ENCODE measurements around the gene PMVK.
A peak's percentile ranks its signal among the peaks of the same experiment; 100 is the strongest.

PMVK gene

DNA sequence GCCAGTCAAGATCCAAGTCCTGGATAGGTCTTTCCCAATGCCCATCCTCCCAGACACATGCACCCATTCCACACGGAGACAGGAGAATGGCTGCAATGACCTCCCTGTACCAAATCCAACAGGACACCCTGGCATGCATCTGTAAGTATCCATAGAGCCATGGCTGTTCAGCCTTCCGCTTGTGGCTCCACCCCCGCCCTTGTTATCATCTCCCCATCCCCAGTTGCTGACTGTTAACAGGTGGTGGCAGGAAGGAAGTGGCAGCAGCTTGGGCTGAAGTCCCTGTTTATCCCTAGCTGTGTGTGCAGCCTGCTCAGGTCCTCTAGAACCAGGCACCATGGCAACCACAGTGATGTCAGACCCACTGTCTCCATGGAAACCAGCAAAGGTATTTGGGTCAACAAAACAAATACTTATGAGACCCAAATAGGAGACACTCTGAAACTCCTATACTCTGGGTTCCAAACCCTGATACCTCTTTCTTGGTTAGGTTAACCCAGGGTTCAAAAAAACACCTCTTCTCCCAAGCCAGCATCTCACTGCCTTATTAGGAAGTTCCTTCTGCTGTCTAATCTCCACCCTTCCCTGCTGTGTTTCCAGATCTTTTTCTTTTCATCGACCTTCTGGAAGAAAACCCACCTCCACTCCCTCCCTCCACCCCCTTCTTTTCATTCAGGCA lies 18.7 kb upstream of the PMVK start:
- peak; percentile 66 for FAIRE-seq
- DNase-seq (ENCODE audit: insufficient read length, low spot score): peak; percentile 56
- TF ChIP-seq PAX5 (IDR thresholded peaks at IDR 0.05; ENCODE audit: insufficient read depth, low read length, severe bottlenecking): no peak
- TF ChIP-seq POLR2AphosphoS5 (IDR thresholded peaks at IDR 0.05; ENCODE audit: low read depth, low read length): no peak
- peak; percentile 69 for TF ChIP-seq SPI1 (IDR thresholded peaks at IDR 0.05; ENCODE audit: low read depth, low read length)
- no peak for TF ChIP-seq TAF1 (IDR thresholded peaks at IDR 0.05; ENCODE audit: low read depth, low read length)

DNA sequence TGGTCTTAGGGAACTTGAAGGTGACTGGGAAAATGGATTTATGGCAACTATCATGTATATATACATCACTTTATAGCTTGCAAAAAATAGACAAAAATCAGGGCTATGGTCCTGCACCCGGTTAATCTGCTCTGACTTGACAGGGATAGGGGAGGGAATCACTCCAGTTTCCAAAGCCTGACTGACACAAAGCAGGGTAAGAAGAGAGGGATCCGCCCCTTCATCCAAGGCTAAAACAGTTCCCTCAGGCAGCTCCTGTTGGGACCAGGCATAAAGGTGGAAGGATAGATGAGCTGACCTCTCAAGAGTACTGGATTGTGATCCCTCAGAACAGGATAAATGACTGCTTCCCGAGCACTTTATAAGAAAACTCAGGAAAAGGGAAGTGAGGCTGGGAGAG lies 18.0 kb upstream of the PMVK start:
- FAIRE-seq: no peak
- no peak for TF ChIP-seq POLR2AphosphoS5 (IDR thresholded peaks at IDR 0.05; ENCODE audit: low read depth, low read length)
- peak; percentile 29; the same call in 1 of the 2 replicates for TF ChIP-seq SPI1 (IDR thresholded peaks at IDR 0.05; ENCODE audit: low read depth, low read length)

DNA sequence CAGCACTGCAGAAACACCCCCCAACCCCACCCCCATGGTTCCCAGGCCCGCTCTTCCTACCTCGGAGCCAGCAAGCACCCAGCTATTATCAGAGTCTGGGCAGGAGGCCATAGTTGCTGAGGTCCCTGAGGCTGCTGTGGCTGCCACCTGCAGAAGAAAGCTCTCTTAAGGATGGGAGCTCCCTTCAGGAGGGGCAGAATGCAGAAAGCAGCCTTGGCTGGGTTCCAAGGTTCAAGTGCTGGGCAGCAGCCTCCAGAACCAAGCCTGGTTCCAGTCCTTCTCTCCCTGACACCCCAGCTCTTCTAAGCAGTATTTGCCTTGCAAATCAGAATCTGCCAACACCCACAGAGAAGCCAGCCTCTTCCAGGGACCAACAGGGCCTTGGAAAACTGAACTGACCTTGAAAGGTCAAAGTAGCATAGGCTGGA lies 17.1 kb upstream of the PMVK start:
- FAIRE-seq (no peak), DNase-seq (ENCODE audit: insufficient read length, low spot score) (no peak)
- TF ChIP-seq POU2F2 (IDR thresholded peaks at IDR 0.05; ENCODE audit: low read depth, low read length) (no peak), POLR2AphosphoS5 (IDR thresholded peaks at IDR 0.05; ENCODE audit: low read depth, low read length) (no peak), SPI1 (IDR thresholded peaks at IDR 0.05; ENCODE audit: low read depth, low read length) (no peak), TAF1 (IDR thresholded peaks at IDR 0.05; ENCODE audit: low read depth, low read length) (no peak), PAX5 (IDR thresholded peaks at IDR 0.05; ENCODE audit: insufficient read depth, low read length, severe bottlenecking) (no peak), POLR2A (IDR thresholded peaks at IDR 0.05; ENCODE audit: low read depth, low read length) (no peak)

More for the DNA sequence above, 18.0 kb upstream of the PMVK start:
- DNase-seq (ENCODE audit: insufficient read length, low spot score): no peak

DNA sequence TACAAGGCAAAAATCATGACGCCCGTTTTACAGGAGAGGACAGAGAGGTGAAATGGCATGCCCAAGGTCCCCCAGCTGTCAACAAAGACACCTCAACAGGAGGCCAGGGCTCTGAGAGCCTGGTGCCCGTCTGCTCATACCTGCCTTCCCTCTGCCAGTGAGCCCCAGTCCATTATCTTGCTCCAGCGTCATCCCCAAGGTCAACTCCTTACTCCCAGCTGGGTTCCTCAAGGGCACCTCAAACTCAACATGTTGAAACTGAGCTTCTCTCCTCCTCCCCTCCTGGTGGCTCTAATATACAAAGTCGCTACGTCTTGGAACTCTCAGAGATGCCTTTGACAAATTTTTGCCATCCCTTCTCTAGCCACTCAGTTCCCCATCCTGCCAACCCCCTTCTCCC lies 16.1 kb upstream of the PMVK start:
- FAIRE-seq (no peak), DNase-seq (ENCODE audit: insufficient read length, low spot score) (no peak)
- TF ChIP-seq TAF1 (IDR thresholded peaks at IDR 0.05; ENCODE audit: low read depth, low read length) (no peak), POLR2A (IDR thresholded peaks at IDR 0.05; ENCODE audit: low read depth, low read length) (no peak), POLR2AphosphoS5 (IDR thresholded peaks at IDR 0.05; ENCODE audit: low read depth, low read length) (no peak), SPI1 (IDR thresholded peaks at IDR 0.05; ENCODE audit: low read depth, low read length) (no peak), POU2F2 (IDR thresholded peaks at IDR 0.05; ENCODE audit: low read depth, low read length) (no peak), PAX5 (IDR thresholded peaks at IDR 0.05; ENCODE audit: insufficient read depth, low read length, severe bottlenecking) (no peak)

DNA sequence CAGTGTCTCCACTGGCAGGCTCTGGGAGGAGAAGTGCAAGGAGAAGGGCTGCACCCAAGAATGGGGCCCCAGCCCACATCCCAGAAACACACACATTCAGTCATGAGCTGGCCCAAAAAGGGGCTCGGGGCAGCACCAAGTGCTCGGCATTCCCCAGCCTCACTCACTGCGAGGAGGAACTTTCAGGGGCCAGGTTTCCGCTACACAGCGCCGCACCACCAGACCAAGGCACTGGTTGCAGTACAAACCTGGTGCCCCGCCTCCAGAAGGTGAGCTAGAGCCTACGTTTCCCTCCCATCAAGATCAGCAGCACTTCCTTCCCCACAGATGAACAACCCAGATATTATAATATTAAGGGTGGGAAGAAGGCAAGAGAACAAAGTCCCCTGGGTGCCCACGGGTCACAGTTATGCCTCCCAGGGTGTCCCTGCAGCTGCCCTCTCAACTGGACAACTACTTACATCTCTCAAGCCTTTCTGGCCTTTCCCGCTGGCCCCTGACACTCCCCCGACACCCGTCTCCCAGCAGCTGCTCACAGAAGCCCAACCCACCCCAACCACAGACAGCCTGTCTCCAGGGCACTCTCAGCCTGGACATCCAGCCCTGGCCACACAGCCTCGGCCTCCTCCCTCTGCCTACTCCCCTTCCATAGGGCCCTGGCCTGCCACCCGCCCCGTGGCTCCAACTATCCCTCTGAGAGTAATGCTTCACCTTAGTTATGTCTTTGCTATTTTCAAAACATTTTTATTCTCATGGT lies 15.6 kb upstream of the PMVK start:
- TF ChIP-seq POLR2A (IDR thresholded peaks at IDR 0.05; ENCODE audit: low read depth, low read length) (no peak), POU2F2 (IDR thresholded peaks at IDR 0.05; ENCODE audit: low read depth, low read length) (no peak), PAX5 (IDR thresholded peaks at IDR 0.05; ENCODE audit: insufficient read depth, low read length, severe bottlenecking) (no peak), SPI1 (IDR thresholded peaks at IDR 0.05; ENCODE audit: low read depth, low read length) (0 out of 2 replicates have a peak, but pooled peaks have one; percentile 13)
- FAIRE-seq: no peak
- DNase-seq (ENCODE audit: insufficient read length, low spot score): no peak

DNA sequence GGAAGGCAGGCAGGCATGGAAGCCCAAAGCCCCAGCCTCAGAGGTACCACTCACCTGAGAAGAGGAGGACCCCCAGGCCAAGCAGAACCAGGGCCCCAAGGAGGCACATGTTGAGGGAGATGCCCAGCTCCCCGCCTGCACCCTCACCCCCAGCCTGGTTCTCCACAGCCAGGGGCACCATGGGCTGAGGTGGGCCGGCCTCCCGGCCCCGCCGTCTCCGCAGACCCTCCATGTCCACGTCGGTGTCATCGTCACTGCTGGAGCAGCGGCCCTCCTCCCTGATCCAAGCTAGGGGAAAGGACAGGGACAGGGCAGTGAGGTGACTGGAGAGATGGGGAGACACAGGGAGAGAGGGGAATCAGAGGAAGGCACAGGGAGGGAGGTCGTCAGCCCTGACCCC lies 11.6 kb upstream of the PMVK start:
- no peak for FAIRE-seq
- DNase-seq (ENCODE audit: insufficient read length, low spot score): no peak
- TF ChIP-seq SPI1 (IDR thresholded peaks at IDR 0.05; ENCODE audit: low read depth, low read length): no peak
- TF ChIP-seq POLR2A (IDR thresholded peaks at IDR 0.05; ENCODE audit: low read depth, low read length): no peak
- no peak for TF ChIP-seq POLR2AphosphoS5 (IDR thresholded peaks at IDR 0.05; ENCODE audit: low read depth, low read length)
- no peak for TF ChIP-seq TAF1 (IDR thresholded peaks at IDR 0.05; ENCODE audit: low read depth, low read length)
- TF ChIP-seq POU2F2 (IDR thresholded peaks at IDR 0.05; ENCODE audit: low read depth, low read length): no peak

DNA sequence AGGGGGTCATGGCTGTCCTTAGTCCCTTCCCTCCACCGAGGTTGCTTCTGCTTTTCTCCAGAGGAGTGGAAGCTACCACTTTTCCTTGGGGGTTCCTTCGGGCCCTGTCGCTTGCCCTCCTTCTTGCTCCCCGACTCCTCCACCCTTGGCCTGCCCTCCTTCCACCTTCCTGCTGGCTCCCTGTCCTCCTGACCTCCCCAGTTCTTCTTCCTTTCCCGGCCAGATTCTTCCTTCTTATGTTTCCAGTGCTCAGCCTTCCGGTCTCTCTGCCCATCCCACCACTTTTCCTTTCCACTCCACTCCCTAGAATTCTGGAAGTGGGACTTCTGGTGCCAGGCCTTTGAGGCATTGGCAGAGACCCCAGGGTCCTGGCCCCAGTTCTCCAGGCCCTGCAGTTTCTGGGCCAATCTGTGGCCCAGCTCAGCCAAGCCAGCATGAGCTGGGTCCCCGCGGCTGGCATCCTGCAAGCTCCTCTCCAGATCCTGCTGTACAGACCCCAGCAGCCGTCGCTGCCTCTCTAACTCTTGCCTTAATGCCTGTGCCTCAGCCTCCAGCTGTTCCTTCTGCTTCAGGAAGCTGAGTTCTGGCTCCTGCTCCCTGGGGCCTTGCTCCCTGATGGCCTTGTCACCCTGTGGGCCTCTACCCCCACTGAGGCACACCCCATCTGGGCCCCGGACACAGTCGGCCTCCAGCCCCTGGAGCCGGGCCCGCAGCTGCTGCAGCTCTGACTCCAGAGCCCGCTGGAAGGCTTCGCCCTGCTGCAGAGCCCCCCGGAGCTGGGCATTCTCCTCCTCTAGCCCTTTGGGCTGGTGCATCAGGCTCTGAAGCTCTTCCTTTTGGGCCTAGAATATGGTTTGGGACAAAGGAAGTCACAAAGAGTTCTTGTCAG lies 9.7 kb upstream of the PMVK start:
- TF ChIP-seq POU2F2 (IDR thresholded peaks at IDR 0.05; ENCODE audit: low read depth, low read length): no peak
- TF ChIP-seq POLR2AphosphoS5 (IDR thresholded peaks at IDR 0.05; ENCODE audit: low read depth, low read length): no peak
- no peak for DNase-seq (ENCODE audit: insufficient read length, low spot score)
- FAIRE-seq: no peak

DNA sequence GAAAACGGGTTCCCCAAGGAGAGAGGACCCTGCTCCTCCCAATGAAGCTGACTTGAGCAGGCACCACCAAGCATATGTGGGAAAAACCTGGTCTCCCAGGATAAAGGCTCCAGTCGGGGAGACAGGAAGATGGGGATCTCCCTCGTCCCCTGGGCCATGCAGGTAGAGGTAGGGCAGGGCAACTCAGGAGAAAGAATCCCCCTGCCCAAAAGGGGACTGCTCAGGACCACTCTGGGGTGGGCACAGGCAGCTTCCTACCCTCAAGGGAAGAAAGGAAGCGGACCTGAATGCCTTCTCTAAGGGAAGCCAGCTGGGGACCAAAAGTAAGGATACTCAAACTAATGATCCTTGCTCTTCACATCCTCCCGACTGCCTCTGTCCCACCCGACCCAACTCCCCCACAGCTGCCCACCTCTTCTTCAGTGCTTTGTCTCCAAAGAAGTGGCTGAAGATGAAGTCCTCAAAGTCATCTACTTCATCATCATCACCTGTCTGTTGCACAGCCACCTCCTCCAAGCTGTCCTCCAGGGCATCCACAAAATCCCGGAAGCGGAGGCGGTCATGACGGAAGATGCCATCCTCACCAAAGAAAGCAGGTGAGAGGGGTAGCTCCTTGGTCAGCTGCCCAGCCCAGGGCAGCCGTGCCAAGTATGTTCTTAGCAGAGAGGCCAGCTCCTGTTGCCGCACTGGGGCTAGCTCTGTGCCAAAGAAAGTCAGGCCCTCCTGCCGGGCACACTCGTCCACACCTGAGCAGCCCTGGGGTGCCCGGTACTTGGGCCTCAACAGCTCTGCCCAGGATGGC lies 8.8 kb upstream of the PMVK start:
- no peak for DNase-seq (ENCODE audit: insufficient read length, low spot score)
- no peak for TF ChIP-seq POU2F2 (IDR thresholded peaks at IDR 0.05; ENCODE audit: low read depth, low read length)
- no peak for TF ChIP-seq SPI1 (IDR thresholded peaks at IDR 0.05; ENCODE audit: low read depth, low read length)
- no peak for TF ChIP-seq TAF1 (IDR thresholded peaks at IDR 0.05; ENCODE audit: low read depth, low read length)
- no peak for TF ChIP-seq POLR2A (IDR thresholded peaks at IDR 0.05; ENCODE audit: low read depth, low read length)
- no peak for TF ChIP-seq PAX5 (IDR thresholded peaks at IDR 0.05; ENCODE audit: insufficient read depth, low read length, severe bottlenecking)
- no peak; the same call in 1 of the 2 replicates for TF ChIP-seq POLR2AphosphoS5 (IDR thresholded peaks at IDR 0.05; ENCODE audit: low read depth, low read length)
- FAIRE-seq: no peak

All from GM12891 (cell line).